ENCODE measurements around the gene XYLT1. TPM values are rescaled to one million over a fixed set of nuclear protein-coding genes. Genes with fewer than 3 reads are reported as not detected.

XYLT1 gene
- total and polyA plus RNA-seq, 10 of the 15 experiments (the other 5 are each of a cell fraction or from before 2014, with no cell fraction given): 0.88 to 14.8 (median 5.8) TPM

- TF ChIP-seq HDAC6 (IDR thresholded peaks at IDR 0.05; ENCODE audit: unreplicated experiment): no peak
- no peak for TF ChIP-seq BCL11A (IDR thresholded peaks at IDR 0.05; ENCODE audit: low read depth, low read length)
- TF ChIP-seq TBL1XR1 (IDR thresholded peaks at IDR 0.05; ENCODE audit: low read depth, low read length): no peak
- no peak for TF ChIP-seq STAT1 (conservative IDR thresholded peaks at IDR 0.05)
Measured at GRCh38 chr16:17386229-17386628, 84.5 kb downstream of the XYLT1 start (continued).

GRCh38 chr16:17384471-17384870, 86.3 kb downstream of the XYLT1 start:
- in situ Hi-C loops (cut with MboI): no loop called here
- CTCF ChIA-PET: interaction anchor here (0.6 to 1.4 kb wide), 2 partner anchors 16 to 510 kb away, joined by 3 to 4 read pairs; no protein-coding TSS in a partner anchor
- no TSS peak for BruUV-seq (replicated peaks)
- Histone ChIP-seq H3K27me3 (replicated peaks in 1 of 2; ENCODE audit: control insufficient read depth in 2 of 2, insufficient read depth in 2 of 2, low read length in 1 of 2) (no peaks in the 10 kb centered on the region), H4K20me1 (ENCODE audit: control insufficient read depth, insufficient read depth) (no peaks in the 10 kb centered on the region), H3K9ac (ENCODE audit: control insufficient read depth, insufficient read depth, low read length) (no peak overlapping the region), H3K27ac (ENCODE audit: control insufficient read depth, insufficient read depth) (no peak overlapping the region), H3K36me3 (ENCODE audit: control insufficient read depth in 2 of 2, insufficient read depth in 2 of 2, low read length in 1 of 2) (no peaks in the 10 kb centered on the region; a peak in 1 of 4 replicates), H3K4me1 (ENCODE audit: control insufficient read depth, insufficient read depth, low read length) (peaks cover 10% of the 10 kb centered on the region), H3K4me2 (ENCODE audit: control insufficient read depth, insufficient read depth) (no peak overlapping the region), H3K9me3 (replicated peaks; ENCODE audit: control insufficient read depth, insufficient read depth, low read length) (no peaks in the 10 kb centered on the region), H3K4me3 (no peak overlapping the region), H2AFZ (ENCODE audit: control insufficient read depth, low read depth, low read length) (no peak overlapping the region), H3K79me2 (ENCODE audit: control insufficient read depth, insufficient read depth, low read length) (no peaks in the 10 kb centered on the region)
- POLR2A ChIA-PET: interaction anchor here (0.6 kb wide), 1 partner anchor 81 kb away, joined by 8 read pairs; no protein-coding TSS in a partner anchor
- 91% methylated on average over 5 of the region's 5 CpGs for WGBS (ENCODE audit: insufficient coverage, insufficient replicate concordance, low lambda C conversion rate, missing lambda C conversion rate)
- RAD21 ChIA-PET (ENCODE audit: unreplicated experiment): no interaction called here
- no peak for FAIRE-seq
- intact Hi-C loops (cut with micrococcal nuclease; ENCODE audit: unreplicated experiment): no loop called here
- no peak for ATAC-seq
- DNase-seq (ENCODE audit: low read depth, low spot score): no peak
- SMC1A ChIA-PET (ENCODE audit: uncharacterized antibody, unreplicated experiment): interaction anchor here (0.8 to 2.1 kb wide), 4 partner anchors 13 to 77 kb away, joined by 3 to 7 read pairs (median 3); no protein-coding TSS in a partner anchor
- TF ChIP-seq BMI1 (IDR thresholded peaks at IDR 0.05; ENCODE audit: borderline replicate concordance) (no peak), NFYA (IDR thresholded peaks at IDR 0.05; ENCODE audit: borderline replicate concordance, low read depth, low read length) (no peak), POLR2AphosphoS5 (IDR thresholded peaks at IDR 0.05; ENCODE audit: low read length) (no peak), RELA (IDR thresholded peaks at IDR 0.05; ENCODE audit: borderline replicate concordance, partially characterized antibody) (no peak), SKIL (IDR thresholded peaks at IDR 0.05; ENCODE audit: low read depth, poor library complexity, severe bottlenecking) (no peak), NR2C1 (IDR thresholded peaks at IDR 0.05) (no peak), MAX (IDR thresholded peaks at IDR 0.05; ENCODE audit: low read depth, low read length) (no peak), CHD4 (IDR thresholded peaks at IDR 0.05) (no peak), SIN3A (IDR thresholded peaks at IDR 0.05; ENCODE audit: low read depth, low read length) (no peak), BCLAF1 (IDR thresholded peaks at IDR 0.05) (no peak), E2F8 (IDR thresholded peaks at IDR 0.05; ENCODE audit: low read depth, partially characterized antibody) (no peak), MEF2A (IDR thresholded peaks at IDR 0.05; ENCODE audit: insufficient read depth, low read depth, low read length) (no peak)

All from GM12878 (cell line).